HPDE6-E6E7 (cell line): ENCODE results near the gene ZNF28.
A peak's percentile ranks its signal among the peaks of the same experiment; 100 is the strongest.
"Not testable (repeated sequence)": the region's sequence is repeated elsewhere in the genome, so short reads cannot be mapped to it uniquely, and the experiment has no call there.

ENCODE experiments used
- DNase-seq: peaks from one replicate; pipeline ENCODE4 v3.0.0; 2011; ENCODE audit warnings: missing footprints; ENCODE audit errors: extremely low spot score

The ZNF28 gene

GRCh38 chr19:52821204-52821960 is at the start of gene ZNF28:
Gene ZNF28, minus strand, starts transcription at chr19:52821633. Its CDS starts 3,675 bp downstream, at chr19:52817958.
- DNase-seq = not testable (repeated sequence)

- DNase-seq = not testable (repeated sequence)
Measured at GRCh38 chr19:52868031-52868430, 46.6 kb upstream of the ZNF28 start.

GRCh38 chr19:52857378-52858191 is 36.2 kb upstream of the ZNF28 start, which contains the start of gene ZNF468:
Gene ZNF468, minus strand, starts transcription at chr19:52857619. Its CDS starts 3,347 bp downstream, at chr19:52854272.
- DNase-seq = peak; percentile 12

- DNase-seq = not testable (repeated sequence)
Measured at GRCh38 chr19:52856540-52857377, 35.3 kb upstream of the ZNF28 start.

GRCh38 chr19:52847352-52847751 is 25.9 kb upstream of the ZNF28 start:
- not testable (repeated sequence) for DNase-seq

GRCh38 chr19:52840825-52841465 is 19.5 kb upstream of the ZNF28 start:
- not testable (repeated sequence) for DNase-seq

- not testable (repeated sequence) for DNase-seq
Measured at GRCh38 chr19:52834289-52834688, 12.9 kb upstream of the ZNF28 start.

GRCh38 chr19:52833541-52833940 is 12.1 kb upstream of the ZNF28 start:
- not testable (repeated sequence) for DNase-seq

- DNase-seq = not testable (repeated sequence)
Measured at GRCh38 chr19:52829866-52830265, 8.4 kb upstream of the ZNF28 start.

- no peak for DNase-seq
Measured at GRCh38 chr19:52825765-52826164, 4.3 kb upstream of the ZNF28 start.

GRCh38 chr19:52823676-52824075 is 2.2 kb upstream of the ZNF28 start:
- DNase-seq = no peak

- not testable (repeated sequence) for DNase-seq
Measured at GRCh38 chr19:52820472-52821203, 795 bp downstream of the ZNF28 start.

GRCh38 chr19:52809801-52810200 is 11.6 kb downstream of the ZNF28 start:
- DNase-seq = no peak

- DNase-seq = not testable (repeated sequence)
Measured at GRCh38 chr19:52799950-52800640, 21.3 kb downstream of the ZNF28 start.

GRCh38 chr19:52789440-52789839 is 32.0 kb downstream of the ZNF28 start:
- DNase-seq = no peak

- peak; percentile 39 for DNase-seq
Measured at GRCh38 chr19:52786464-52787354, 34.7 kb downstream of the ZNF28 start, which contains the start of gene ZNF600. Gene ZNF600, minus strand, starts transcription at chr19:52786791. Its CDS starts 7,903 bp downstream, at chr19:52778888.

- peak; percentile 3 for DNase-seq
Measured at GRCh38 chr19:52786078-52786463, 35.4 kb downstream of the ZNF28 start.

GRCh38 chr19:52785506-52785905 is 35.9 kb downstream of the ZNF28 start:
- DNase-seq = no peak

GRCh38 chr19:52782864-52783263 is 38.6 kb downstream of the ZNF28 start:
- not testable (repeated sequence) for DNase-seq
